Medulla oblongata (tissue), 1 donor: ENCODE measurements around the gene RLF.
A peak's percentile ranks its signal among the peaks of the same experiment; 100 is the strongest.

ENCODE experiments used
- DNase-seq: peaks from one replicate; pipeline ENCODE4 v3.0.0-alpha.2; 2015; ENCODE audit errors: extremely low spot score

RLF gene, protein sequence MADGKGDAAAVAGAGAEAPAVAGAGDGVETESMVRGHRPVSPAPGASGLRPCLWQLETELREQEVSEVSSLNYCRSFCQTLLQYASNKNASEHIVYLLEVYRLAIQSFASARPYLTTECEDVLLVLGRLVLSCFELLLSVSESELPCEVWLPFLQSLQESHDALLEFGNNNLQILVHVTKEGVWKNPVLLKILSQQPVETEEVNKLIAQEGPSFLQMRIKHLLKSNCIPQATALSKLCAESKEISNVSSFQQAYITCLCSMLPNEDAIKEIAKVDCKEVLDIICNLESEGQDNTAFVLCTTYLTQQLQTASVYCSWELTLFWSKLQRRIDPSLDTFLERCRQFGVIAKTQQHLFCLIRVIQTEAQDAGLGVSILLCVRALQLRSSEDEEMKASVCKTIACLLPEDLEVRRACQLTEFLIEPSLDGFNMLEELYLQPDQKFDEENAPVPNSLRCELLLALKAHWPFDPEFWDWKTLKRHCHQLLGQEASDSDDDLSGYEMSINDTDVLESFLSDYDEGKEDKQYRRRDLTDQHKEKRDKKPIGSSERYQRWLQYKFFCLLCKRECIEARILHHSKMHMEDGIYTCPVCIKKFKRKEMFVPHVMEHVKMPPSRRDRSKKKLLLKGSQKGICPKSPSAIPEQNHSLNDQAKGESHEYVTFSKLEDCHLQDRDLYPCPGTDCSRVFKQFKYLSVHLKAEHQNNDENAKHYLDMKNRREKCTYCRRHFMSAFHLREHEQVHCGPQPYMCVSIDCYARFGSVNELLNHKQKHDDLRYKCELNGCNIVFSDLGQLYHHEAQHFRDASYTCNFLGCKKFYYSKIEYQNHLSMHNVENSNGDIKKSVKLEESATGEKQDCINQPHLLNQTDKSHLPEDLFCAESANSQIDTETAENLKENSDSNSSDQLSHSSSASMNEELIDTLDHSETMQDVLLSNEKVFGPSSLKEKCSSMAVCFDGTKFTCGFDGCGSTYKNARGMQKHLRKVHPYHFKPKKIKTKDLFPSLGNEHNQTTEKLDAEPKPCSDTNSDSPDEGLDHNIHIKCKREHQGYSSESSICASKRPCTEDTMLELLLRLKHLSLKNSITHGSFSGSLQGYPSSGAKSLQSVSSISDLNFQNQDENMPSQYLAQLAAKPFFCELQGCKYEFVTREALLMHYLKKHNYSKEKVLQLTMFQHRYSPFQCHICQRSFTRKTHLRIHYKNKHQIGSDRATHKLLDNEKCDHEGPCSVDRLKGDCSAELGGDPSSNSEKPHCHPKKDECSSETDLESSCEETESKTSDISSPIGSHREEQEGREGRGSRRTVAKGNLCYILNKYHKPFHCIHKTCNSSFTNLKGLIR (N-terminal part only)

DNA sequence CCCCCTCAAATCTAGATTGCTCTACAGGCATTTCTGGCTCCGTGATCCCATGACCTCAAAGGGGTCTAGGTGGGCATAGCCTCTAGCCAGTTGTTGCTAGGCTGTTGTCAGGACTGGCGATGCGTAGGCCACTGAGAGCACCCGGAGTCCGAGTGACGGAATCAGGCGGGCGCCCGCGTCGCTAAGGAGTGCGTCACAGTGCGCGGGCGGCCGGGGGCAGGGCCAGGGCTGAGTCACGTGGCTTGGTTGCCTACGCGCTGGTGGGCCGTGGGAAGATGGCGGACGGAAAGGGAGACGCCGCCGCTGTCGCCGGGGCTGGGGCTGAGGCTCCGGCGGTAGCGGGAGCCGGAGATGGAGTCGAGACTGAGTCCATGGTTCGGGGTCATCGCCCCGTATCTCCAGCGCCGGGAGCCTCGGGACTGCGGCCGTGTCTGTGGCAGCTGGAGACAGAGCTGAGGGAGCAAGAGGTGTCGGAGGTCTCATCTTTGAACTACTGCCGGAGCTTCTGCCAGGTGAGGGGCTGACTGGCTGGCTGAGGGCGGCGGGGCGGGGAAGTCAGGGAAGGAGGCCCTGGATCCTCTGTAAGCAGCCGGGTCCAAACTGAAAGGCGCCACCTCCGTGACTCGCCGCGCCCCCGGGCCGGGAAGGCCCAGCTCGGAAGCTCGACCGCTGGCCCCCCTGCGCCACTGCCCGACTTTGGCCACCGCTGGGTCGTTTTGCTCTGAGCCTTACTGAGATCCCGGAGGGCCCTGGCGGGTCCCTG, at the start of gene RLF:
Gene RLF (plus strand): TSS at position 263 of the 763 bp plus-strand sequence. CDS start 13 bp downstream, at position 276.
- peak; percentile 96 for DNase-seq

DNA sequence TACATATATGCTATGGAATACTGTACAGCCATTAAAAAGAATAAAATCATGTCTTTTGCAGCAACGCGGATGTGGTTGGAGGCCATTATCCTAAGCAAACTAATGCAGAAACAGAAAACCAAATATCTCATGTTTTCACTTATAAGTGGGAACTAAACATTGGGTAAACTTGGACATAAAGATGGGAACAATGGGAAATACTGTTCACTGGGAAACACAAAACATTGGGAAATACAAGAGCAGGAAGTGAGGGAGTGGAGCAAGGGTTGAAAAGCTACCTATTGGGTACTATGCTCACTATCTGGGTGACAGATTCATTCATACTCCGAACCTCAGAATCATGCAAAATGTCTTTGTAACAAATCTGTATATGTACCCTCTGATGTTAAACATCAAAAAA, 46.8 kb upstream of the RLF start:
- no peak for DNase-seq

DNA sequence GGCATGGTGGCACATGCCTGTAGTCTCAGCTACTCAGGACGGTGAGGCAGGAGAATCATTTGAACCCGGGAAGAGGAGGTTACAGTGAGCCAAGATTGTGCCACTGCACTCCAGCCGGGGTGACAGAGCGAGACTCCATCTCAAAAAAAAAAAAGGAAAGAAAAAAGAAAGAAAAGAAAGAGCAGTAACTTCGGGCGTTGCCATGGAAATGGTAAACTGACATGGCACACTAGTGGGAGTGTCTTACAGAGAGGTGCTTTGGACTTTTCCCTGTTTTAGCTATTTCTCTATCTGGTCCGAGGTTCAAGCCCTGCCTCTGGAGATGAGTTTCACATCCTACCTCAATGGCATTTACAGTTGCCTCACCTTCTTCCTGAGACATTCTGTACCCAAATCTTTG, 41.1 kb upstream of the RLF start:
- DNase-seq = no peak

DNA sequence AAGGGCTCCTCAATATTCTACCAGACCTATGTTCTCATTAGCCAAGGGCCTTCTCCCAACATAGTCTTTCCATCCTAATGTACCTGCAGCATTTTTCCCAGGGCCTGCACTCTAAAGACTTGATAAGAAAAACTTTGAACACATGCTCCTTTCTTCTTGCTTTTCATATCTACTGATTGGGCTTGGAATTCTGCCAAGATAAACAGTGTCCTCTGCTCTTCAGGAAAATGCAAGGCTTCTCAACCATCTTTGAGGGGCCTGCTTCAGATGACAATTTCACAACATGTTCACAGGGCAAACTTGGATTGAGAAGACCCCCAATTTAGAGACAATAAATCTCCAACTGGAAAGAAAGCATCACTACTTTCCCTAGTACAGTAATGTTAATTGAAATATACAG, 38.3 kb upstream of the RLF start:
- DNase-seq = no peak

GRCh38 chr1:40130892-40131291, 30.3 kb upstream of the RLF start:
- no peak for DNase-seq

DNA sequence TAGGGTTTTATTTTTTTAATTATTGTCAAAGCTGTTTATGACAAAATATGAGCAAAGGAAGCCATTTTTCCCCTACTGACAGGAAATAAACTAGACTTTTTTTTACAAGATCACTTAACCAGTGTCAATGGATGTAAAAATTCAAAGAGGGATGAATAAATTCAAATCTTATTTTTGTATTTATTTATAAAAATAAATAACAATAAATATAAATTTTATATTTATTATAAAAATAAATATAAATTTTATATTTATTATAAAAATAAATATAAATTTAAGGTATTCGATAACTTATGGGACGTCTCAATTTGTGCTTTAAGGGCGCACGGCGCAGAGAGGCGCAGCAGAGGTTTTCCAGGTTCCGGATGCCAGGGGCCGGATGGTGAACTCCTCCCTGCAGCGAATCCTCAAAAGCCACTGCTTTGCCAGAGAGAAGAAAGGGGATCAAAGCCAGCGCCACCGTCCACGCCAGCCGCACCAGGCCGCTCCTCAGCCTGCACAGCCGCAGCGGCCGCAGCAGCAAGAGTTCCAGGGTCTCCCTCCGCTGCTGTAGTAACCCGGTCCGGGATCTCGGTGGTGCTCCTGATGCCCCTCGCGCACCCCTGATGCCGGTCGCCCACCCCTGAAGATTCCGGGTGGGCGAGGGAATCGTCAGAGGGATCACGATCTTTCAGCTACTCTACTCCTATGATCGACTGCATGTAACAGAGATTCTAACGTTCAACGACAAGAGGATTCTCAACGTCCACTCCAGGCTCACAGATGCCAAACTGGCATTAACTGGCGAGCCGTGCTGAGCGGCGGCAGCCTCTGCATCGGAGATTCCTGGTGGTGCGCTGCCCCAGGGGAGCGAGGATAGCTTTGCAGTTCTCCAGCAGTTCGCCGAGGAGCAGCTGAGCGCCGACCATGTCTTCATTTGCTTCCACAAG, 28.5 kb upstream of the RLF start:
- DNase-seq = no peak

DNA sequence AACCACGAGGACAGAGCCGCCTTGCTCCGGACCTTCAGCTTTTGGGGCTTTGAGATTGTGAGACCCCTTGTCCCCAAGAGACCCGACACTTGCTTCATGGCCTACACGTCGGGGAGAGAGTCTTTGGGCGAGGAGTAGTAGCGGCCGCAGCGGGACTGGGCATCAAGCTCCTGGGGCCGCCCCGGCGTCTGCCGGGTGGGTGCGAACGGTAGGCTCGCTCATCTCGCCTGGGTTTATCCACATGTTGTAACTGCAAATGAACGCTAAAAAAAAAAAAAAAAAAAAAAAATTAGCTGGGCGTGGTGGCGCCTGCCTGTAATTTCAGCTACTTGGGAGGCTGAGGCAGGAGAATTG, 27.9 kb upstream of the RLF start:
- no peak for DNase-seq

GRCh38 chr1:40133839-40134238, 27.3 kb upstream of the RLF start:
- no peak for DNase-seq

GRCh38 chr1:40140211-40140973, 20.8 kb upstream of the RLF start:
- DNase-seq = no peak

DNA sequence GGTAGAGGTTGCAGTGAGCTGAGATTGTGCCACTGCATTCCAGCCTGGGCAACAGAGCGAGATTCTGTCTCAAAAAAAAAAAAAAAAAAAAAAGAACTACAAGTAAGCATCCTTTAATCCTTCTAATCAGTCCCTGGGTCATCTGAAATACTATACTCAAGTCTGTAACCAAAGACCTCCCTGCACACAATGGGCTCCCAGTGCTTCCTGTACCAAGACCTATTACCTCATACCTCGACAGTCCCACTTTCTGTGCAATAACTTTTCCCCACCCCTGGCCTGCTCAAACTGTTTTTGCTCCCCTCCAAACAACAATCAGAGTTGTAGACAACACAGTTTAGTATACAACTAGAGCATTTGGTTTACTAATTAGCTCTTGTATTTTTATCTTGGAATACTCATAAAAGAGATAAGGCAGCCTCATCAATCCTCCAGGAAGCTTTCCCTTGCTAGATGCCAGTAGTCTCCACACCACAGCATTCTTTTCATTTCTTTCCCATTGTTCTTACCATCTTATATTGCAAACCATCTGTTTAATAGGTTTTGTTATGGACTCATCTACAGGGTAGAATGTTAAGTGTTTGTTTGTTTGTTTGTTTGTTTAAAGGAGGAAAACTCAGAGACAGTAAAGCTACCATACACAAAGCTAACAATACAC, 19.2 kb upstream of the RLF start:
- no peak for DNase-seq

DNA sequence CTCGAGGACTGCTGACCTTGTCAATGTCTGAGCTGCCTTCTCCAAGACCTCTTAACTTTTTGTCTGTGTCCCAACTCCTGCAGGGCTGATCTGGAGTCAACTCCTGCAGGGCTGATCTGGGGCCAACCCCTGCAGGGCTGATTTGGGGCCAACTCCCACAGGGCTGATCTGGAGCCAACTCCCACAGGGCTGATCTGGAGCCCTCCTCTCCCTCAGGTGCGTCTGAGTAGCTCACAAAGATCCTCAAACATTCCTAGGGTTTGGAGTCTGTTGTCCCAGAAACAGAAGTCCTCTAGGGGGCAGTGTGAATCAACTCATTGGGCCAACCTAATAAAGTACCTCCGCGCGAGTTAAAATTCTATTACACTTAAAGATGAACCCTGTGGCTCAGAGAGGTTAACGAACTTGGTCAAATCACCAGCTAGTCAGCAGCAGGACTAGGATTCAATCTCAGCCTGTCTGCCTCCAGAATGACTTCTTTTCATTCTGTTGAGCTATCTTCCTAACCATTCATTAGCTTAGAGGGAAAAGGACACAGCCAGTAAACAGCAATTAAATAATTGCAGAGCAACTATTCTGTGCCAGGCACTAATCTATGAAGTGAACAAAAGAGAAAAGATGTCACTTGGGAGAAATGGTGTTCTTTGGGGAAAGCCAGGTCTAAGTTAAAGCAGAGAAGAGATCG, 17.2 kb upstream of the RLF start:
- peak; percentile 85 for DNase-seq

GRCh38 chr1:40151457-40152079, 9.6 kb upstream of the RLF start:
- no peak for DNase-seq

GRCh38 chr1:40153073-40153770, 8.0 kb upstream of the RLF start:
- peak; percentile 77 for DNase-seq

GRCh38 chr1:40155135-40155534, 6.1 kb upstream of the RLF start:
- DNase-seq = no peak

DNA sequence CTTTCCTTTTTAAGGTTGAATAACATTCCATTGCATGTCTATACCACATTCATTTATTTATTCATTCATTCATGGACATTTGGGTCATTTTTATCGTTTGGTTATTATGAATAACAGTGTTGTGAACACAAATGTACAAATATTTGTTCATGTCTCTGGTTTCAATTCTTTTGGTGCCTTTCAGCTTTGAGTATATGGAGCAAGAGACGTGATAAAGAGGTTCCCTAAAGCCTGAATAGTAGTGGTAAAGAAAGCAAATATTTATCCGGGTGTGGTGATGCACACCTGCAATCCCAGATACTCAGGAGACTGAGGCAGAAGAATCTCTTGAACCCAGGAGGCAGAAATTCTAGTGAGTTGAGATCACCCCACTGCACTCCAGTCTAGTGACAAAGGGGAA, 5.3 kb upstream of the RLF start:
- DNase-seq = no peak

DNA sequence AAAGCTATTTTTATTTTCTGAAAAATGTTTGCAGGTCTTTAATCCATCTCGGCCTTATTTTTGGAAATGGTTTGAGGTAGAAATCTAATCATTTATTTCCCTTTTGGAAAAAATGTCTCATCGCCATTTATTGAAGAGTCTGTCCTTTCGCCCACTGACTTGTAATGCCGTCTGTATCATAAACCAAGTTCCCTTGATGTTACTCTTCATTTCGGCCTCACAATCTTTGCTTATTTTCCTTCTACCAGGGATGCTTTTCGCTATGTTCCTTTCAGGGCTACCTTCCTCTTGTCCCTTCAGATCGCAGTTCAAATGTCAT, 422 bp upstream of the RLF start:
- no peak for DNase-seq

- peak; percentile 48 for DNase-seq
Measured at GRCh38 chr1:40161888-40162397, 756 bp downstream of the RLF start.
